BLaER1 (cell line): ENCODE data around the gene BMP8B.
A peak's percentile ranks its signal among the peaks of the same experiment; 100 is the strongest.
"Not testable (repeated sequence)": the region's sequence is repeated elsewhere in the genome, so short reads cannot be mapped to it uniquely, and the experiment has no call there.

Experiments
- H3K27ac ChIP-seq: shearing (Covaris generic); formaldehyde crosslinking; 2 replicates; pipeline ENCODE4 v1.8.1; 2022
- H3K27me3 ChIP-seq: shearing (Covaris generic); formaldehyde crosslinking; 2 replicates; pipeline ENCODE4 v1.8.1; 2022
- H3K36me3 ChIP-seq: shearing (Covaris generic); formaldehyde crosslinking; 2 replicates; pipeline ENCODE4 v1.8.1; 2022
- H3K4me1 ChIP-seq: shearing (Covaris generic); formaldehyde crosslinking; 2 replicates; pipeline ENCODE4 v1.8.1; 2022
- H3K4me2 ChIP-seq: shearing (Covaris generic); formaldehyde crosslinking; 2 replicates; pipeline ENCODE4 v1.8.1; 2022
- H3K4me3 ChIP-seq: shearing (Covaris generic); formaldehyde crosslinking; 2 replicates; pipeline ENCODE4 v1.8.1; 2022
- H3K9ac ChIP-seq: shearing (Covaris generic); formaldehyde crosslinking; 2 replicates; pipeline ENCODE4 v1.8.1; 2022
- H3K9me3 ChIP-seq: shearing (Covaris generic); formaldehyde crosslinking; 2 replicates; pipeline ENCODE4 v1.8.1; 2022
- H4K20me1 ChIP-seq: shearing (Covaris generic); formaldehyde crosslinking; 2 replicates; pipeline ENCODE4 v1.8.1; 2022
- Cebpa-rat ChIP-seq: shearing (Covaris generic); IDR thresholded peaks from 2 replicates; pipeline ENCODE4 v1.8.1; 2022

BMP8B gene

DNA sequence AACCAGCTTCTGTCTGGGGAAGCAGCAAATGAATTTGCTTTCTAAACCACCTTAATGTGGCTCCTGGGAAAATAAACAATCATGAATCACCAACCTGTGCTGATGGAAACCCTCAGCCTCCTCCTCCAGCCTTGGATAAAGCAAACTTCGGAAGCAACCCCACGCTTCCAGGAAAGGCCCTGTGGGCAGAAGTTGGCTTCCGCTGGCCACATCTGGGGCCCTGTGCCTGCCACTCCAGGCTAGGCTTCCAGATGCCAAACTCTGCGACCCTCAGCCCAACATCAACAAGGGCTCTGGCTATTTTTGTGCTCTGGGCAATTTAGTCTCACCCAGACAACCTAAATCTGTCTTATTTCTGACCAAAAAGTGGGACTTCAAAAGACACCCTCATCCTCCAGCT lies 11.4 kb downstream of the BMP8B start:
- no peak for TF ChIP-seq Cebpa-rat
- Histone ChIP-seq H3K9ac (peak overlapping the region; percentile 13; the same call in 1 of the 2 replicates), H3K9me3 (no peaks in the 10 kb centered on the region), H3K36me3 (no peaks in the 10 kb centered on the region), H3K27ac (peak overlapping the region; percentile 77), H4K20me1 (no peaks in the 10 kb centered on the region), H3K27me3 (no peaks in the 10 kb centered on the region), H3K4me1 (peaks cover 59% of the 10 kb centered on the region), H3K4me2 (peak overlapping the region; percentile 88), H3K4me3 (no peak overlapping the region)

DNA sequence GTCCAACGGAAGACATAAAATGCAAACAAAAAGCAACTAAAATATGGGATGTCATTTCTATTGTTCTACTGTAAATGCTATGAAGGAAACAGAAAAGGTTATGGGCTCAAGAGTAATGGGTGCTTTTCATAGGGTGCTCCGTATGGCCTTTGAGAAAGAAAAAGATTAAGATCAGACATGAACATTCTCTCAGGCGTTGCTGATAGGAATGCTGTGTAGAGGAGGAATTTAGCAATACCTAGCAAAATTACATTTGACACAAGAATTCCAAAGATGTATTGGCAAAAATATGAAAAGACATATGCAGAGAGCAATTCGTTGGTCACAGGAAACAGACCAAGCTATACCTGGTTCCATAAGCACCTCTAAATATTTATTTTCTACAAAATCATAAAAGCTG lies 11.8 kb downstream of the BMP8B start:
- Histone ChIP-seq H3K9me3 (no peaks in the 10 kb centered on the region), H3K36me3 (no peaks in the 10 kb centered on the region), H3K4me2 (peak overlapping the region; percentile 88), H3K27ac (peak overlapping the region; percentile 77), H3K9ac (no peak overlapping the region), H4K20me1 (no peaks in the 10 kb centered on the region), H3K27me3 (no peaks in the 10 kb centered on the region), H3K4me3 (no peak overlapping the region), H3K4me1 (peaks cover 57% of the 10 kb centered on the region)
- TF ChIP-seq Cebpa-rat = no peak

DNA sequence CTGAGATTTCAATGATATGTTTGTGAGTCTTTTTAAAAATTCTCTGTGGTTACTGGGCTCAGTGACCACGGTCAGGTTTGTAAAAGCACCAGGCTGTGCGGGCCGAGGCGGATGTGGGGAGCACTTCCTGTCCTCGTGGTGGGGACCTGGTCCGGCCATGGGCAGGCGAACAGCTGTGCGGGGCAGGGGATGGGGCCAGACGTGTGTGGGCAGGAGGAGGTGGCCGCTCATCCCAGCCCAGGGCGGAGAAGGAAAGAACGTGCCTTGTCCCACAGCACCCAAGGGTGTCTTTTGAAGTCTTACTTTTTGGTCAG lies 12.3 kb downstream of the BMP8B start:
- H3K27ac ChIP-seq = peak overlapping the region; percentile 77
- H3K9ac ChIP-seq = peak overlapping the region; percentile 52

DNA sequence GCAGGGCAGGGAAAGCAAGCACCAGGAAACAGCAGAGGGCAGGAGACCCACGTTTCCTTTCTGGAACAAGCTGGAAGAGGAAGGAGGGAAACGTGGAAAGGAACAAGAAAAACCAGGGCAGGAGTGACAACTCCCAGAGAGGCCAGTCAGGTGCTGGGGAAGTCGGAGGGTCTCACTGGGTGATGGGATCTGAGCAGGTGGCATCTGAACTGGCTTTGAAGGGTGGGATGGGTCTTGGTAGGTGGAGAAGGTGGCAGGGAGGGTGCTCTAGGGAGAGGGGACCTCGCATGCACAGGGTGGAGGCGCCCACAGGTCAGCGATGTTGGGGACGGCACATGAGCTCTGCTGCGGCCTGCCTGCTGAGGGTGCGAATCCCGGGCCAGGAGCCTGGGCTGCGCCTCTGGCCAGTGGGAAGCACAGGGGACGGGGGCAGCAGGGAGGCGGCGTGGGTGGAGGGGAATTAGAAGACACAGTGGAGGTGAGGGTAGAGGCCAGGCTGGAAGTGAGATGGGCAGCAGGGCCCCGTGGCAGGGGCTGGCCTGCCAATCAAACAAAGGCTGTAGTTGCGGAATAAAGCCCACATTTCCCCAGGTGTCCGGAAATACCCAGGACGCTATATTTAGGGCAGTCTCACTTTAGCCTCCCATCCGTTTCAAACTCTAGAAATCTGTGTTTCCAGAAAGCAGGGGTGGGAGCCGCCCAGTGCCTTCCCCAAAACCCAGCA lies 12.8 kb downstream of the BMP8B start:
- H3K36me3 ChIP-seq, H4K20me1 ChIP-seq, H3K4me3 ChIP-seq, H3K27me3 ChIP-seq, H3K9me3 ChIP-seq: not testable (repeated sequence)
- Histone ChIP-seq H3K4me2 (peak overlapping the region; percentile 88), H3K9ac (peak overlapping the region; percentile 52), H3K27ac (peak overlapping the region; percentile 77), H3K4me1 (peaks cover 46% of the 10 kb centered on the region)

More for the DNA sequence above, 12.3 kb downstream of the BMP8B start:
- Histone ChIP-seq H3K4me3 (no peak overlapping the region), H3K4me1 (peaks cover 51% of the 10 kb centered on the region), H3K27me3 (peaks cover 3% of the 10 kb centered on the region), H4K20me1 (no peaks in the 10 kb centered on the region), H3K9me3 (no peaks in the 10 kb centered on the region), H3K4me2 (peak overlapping the region; percentile 88), H3K36me3 (no peaks in the 10 kb centered on the region)
- TF ChIP-seq Cebpa-rat = no peak

DNA sequence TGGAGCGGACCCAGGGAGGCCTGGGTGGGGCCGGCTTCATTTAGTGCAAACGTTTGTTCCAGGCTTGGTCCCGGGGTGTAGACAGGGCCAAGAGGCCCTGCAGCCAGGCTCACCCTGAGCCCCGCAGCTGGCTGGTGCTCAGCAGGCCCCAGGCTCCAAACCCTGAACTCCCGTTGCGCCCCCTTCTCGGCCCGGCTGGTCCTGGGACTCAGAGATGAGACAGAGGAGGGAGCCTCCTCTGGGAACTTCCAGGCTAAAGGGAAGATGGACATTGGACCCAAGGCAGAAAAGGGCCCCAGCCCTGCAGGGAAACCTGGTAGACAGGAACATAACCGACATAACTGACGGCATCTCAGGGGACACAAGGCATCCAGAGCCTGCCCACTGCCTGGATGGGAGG lies 13.5 kb downstream of the BMP8B start:
- peaks cover 11% of the 10 kb centered on the region for H3K27me3 ChIP-seq
- H3K4me2 ChIP-seq = peak overlapping the region; percentile 88
- not testable (repeated sequence) for H3K9me3 ChIP-seq, H3K4me3 ChIP-seq, H3K9ac ChIP-seq, H4K20me1 ChIP-seq, H3K36me3 ChIP-seq
- peaks cover 45% of the 10 kb centered on the region for H3K4me1 ChIP-seq
- H3K27ac ChIP-seq = peak overlapping the region; percentile 77

DNA sequence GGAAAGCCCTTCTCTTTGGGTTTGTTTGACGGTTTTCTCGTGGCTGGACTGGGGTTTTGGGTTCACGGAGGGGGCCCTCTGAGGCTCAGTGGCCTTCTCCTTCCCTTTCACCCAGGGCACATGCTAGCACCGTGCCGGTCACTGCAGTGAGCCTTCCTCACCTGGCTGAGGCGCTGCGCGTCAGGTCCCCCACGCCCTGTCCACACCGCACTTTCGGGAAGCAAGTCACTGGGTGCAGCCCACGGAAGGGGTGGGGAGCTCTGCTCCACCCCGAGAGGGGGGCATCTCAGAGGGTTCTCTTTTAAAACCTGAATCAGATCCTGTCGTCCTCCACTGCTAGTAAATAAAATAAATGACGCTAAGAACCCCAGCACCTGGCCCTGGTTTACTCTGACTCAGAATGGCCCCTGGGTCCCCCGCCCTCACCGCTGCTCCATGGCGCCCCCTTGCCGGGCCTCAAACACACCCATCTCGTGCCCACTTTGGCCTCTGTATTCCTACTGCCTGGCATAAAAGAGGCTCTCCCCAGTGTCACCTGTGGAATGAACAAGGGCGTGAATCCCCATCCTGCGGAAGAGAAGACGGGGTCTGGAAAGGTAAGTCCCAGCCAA lies 15.2 kb downstream of the BMP8B start:
- H3K36me3 ChIP-seq, H3K9ac ChIP-seq, H3K4me2 ChIP-seq, H3K9me3 ChIP-seq, H3K27ac ChIP-seq, H3K4me3 ChIP-seq, H4K20me1 ChIP-seq: not testable (repeated sequence)
- H3K4me1 ChIP-seq = peaks cover 35% of the 10 kb centered on the region
- H3K27me3 ChIP-seq = peaks cover 11% of the 10 kb centered on the region

DNA sequence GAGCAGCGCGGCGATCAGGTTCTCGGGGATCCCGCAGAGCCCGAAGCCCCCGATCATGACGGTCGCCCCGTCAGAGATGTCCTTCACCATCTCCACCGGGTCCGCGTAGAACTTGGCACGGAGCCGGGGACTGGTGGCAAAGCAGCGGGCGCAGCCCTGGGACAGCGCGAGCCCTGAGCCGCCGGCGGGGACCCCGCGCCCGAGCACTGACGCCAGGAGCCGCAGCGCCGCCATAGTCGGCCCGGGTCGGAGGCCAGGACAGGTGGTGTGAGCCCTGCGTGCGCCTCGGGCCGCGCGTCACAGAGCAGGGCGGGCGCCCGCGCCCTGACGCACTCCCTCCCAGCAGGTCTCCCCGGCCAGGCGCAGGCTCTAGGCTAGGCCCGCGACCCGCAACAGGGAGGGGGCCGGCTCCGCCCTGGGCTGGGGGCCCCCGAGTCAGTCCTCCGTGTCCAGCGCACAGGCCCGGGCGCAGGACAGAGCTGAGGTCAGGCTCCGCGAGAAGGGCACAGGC lies 17.6 kb downstream of the BMP8B start, which contains the start of gene OXCT2:
OXCT2 (minus strand) TSS at position 327 of the 511 bp plus-strand sequence; CDS start at position 234, 93 bp downstream.
- H3K9me3 ChIP-seq, H3K4me3 ChIP-seq, H3K9ac ChIP-seq, H4K20me1 ChIP-seq, H3K27ac ChIP-seq, H3K4me2 ChIP-seq, H3K36me3 ChIP-seq: not testable (repeated sequence)
- H3K4me1 ChIP-seq = peaks cover 17% of the 10 kb centered on the region
- H3K27me3 ChIP-seq = peaks cover 11% of the 10 kb centered on the region

DNA sequence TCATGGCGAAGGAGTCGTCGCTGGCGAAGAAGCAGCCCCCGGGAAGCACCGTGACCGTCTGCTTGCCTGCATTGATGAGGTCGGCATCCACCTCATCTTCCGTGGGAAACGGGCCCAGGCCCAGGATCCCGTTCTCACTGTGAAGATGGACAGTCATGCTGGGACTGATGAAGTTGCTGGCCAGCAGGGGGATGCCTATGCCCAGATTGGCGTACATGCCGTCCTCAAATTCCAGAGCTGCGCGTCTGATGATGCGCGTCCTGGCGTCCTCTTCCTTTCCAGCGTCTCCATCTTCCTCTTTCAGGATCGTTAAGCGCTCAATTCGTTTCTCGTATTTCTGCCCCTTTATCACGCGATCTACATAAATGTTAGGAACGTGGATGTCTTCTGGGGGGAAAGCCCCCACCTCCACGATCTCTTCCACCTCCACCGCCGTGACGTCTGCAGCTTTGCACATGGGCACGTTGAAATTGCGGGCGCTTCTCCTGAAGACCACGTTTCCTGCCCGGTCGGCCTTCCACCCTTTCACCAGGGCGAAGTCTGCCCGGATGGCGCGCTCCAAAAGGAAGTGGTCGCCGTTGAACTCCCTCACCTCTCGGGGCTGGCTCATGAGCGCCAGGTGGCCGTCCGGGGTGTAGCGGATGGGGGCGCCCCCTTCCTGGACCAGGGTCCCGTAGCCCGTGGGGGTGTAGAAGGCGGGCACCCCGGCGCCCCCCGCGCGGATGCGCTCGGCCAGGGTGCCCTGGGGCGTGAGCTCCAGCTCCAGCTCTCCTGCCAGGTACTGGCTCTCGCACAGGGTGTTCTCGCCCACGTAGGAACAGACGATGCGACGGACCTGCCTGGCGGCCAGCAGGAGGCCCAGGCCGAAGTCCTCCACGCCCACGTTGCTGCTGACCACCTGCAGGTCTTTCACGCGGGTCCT lies 18.3 kb downstream of the BMP8B start:
- not testable (repeated sequence) for H3K4me3 ChIP-seq, H3K4me2 ChIP-seq, H4K20me1 ChIP-seq

DNA sequence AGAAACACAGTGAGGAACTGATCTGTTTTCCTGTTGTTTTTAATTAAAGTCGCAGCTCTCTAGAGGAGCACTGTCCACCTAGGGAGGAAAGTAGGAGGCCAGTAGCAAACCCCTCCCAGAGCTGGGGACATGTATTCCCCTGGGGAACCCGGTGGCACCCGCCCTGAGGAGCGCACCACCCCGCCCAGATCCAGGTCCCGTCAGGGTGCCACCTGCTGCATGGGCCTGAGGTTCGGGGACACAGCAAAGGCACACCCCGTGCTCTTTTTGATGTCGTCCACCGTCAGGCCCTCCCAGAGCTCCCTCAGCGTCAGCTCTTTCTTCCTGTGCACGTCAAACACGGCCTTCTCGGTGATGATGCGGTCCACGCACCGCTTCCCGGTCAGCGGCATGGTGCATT lies 19.2 kb downstream of the BMP8B start:
- H3K9me3 ChIP-seq, H3K9ac ChIP-seq, H3K4me3 ChIP-seq, H3K4me1 ChIP-seq, H3K4me2 ChIP-seq, H3K36me3 ChIP-seq, H3K27ac ChIP-seq, H4K20me1 ChIP-seq: not testable (repeated sequence)
- H3K27me3 ChIP-seq = peaks cover 11% of the 10 kb centered on the region

More for the DNA sequence above, 18.3 kb downstream of the BMP8B start:
- not testable (repeated sequence) for H3K36me3 ChIP-seq, H3K27ac ChIP-seq, H3K4me1 ChIP-seq, H3K9ac ChIP-seq, H3K9me3 ChIP-seq
- peaks cover 11% of the 10 kb centered on the region for H3K27me3 ChIP-seq

DNA sequence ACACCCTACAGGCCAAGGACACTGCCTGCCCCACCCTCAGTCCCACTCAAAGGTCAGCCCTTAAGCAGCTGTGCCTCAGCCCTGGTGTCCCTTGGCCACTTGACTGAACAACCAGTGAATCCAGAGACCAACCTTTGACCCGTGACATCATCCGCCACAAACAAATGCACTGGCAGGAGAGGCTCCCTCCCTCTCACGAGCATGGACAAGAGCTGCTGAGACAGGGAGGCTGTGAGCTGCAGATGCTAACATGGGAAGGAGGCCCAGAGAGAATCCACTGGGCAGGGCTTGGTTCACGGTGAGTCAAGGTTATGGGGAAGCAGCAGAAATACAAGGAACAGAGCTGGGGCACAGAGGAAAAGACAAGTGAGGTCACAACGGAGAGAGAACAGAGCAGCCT lies 22.2 kb downstream of the BMP8B start:
- not testable (repeated sequence) for H3K9me3 ChIP-seq, H3K9ac ChIP-seq, H3K4me3 ChIP-seq, H3K27ac ChIP-seq, H3K4me1 ChIP-seq, H3K36me3 ChIP-seq, H4K20me1 ChIP-seq, H3K27me3 ChIP-seq, H3K4me2 ChIP-seq

DNA sequence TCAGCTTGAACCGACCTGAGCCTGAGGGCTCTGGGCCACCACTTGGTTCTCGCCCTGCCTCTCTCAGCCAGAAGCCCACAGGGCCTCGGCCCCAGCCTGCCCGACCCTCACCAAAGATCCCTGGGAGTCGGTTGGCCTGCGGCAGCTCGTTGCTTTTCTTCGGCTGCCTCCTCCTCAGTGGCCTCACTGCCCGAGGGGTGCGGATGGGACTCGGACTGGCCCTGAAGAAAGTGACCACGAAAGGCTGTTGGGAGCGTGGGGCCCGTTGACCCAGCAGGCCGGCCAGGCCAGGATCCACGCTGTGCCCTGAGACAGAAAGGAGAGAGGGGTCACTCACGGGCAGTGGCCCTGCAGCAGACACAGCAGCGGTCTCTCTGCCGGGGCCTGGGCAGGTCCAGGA lies 24.2 kb downstream of the BMP8B start:
- not testable (repeated sequence) for H3K4me2 ChIP-seq, H3K27ac ChIP-seq, H3K36me3 ChIP-seq, H3K9ac ChIP-seq, H3K4me3 ChIP-seq, H4K20me1 ChIP-seq, H3K27me3 ChIP-seq, H3K9me3 ChIP-seq, H3K4me1 ChIP-seq

DNA sequence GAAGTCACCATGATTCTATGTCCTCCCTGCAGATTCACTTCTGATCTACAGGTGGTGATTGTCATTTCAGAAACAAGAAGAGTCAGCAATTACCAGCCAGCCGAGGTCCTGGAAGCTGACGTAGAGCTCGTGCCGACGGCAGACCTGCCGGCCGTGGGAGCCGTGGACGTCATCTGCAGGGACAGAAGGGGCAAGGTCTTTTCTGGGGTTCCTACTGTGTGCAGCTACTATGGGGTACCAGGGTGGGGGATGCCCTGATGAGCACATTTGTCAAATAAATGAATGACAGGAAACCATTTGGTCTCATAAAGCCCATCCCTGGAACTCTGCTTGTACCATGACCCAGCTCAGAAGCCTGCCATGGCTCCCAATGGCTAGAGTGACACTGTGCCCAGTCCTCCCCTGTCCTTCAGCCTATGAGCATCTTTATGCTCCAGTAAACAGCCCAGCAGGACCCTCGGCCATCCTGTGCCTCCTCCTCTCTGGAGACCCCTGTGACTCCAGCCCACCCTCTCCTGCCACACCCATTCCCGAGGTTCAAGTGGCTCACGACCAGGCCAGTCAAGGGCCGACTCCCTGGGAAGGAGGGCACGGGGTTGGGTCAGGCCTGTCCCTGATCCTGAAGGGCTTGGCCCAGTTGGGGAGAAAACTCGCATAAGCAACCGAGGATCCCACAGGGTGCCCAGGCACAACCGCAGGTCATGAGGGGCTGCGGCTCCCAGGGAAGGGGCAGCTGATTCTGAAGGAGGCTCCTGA lies 24.9 kb downstream of the BMP8B start:
- not testable (repeated sequence) for H4K20me1 ChIP-seq, H3K4me3 ChIP-seq, H3K27ac ChIP-seq, H3K9me3 ChIP-seq, H3K4me2 ChIP-seq, H3K9ac ChIP-seq, H3K4me1 ChIP-seq, H3K27me3 ChIP-seq
- H3K36me3 ChIP-seq = peaks cover 15% of the 10 kb centered on the region
